ENCODE data around the gene ECEL1.

Gene ECEL1

GRCh38 chr2:232438091-232438490 is 49.5 kb downstream of the ECEL1 start:
- TF ChIP-seq ZNF624 (tag by site-specific recombination; IDR thresholded peaks at IDR 0.05) (no peak), KLF8 (tag by site-specific recombination; IDR thresholded peaks at IDR 0.05) (no peak), SCRT2 (tag by site-specific recombination; IDR thresholded peaks at IDR 0.05) (0 out of 2 replicates have a peak, but pooled peaks have one; percentile 27), ZNF23 (tag by site-specific recombination; IDR thresholded peaks at IDR 0.05; ENCODE audit: borderline replicate concordance) (no peak), ZNF530 (tag by site-specific recombination; IDR thresholded peaks at IDR 0.05; ENCODE audit: low read depth) (no peak), ZBTB17 (tag by site-specific recombination; IDR thresholded peaks at IDR 0.05) (no peak), ZNF221 (tag by site-specific recombination; IDR thresholded peaks at IDR 0.05; ENCODE audit: borderline replicate concordance) (no peak)
- TF ChIP-seq, protein P1, sequence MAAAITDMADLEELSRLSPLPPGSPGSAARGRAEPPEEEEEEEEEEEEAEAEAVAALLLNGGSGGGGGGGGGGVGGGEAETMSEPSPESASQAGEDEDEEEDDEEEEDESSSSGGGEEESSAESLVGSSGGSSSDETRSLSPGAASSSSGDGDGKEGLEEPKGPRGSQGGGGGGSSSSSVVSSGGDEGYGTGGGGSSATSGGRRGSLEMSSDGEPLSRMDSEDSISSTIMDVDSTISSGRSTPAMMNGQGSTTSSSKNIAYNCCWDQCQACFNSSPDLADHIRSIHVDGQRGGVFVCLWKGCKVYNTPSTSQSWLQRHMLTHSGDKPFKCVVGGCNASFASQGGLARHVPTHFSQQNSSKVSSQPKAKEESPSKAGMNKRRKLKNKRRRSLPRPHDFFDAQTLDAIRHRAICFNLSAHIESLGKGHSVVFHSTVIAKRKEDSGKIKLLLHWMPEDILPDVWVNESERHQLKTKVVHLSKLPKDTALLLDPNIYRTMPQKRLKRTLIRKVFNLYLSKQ (tag by site-specific recombination; IDR thresholded peaks at IDR 0.05; ENCODE audit: borderline replicate concordance), result no peak
- CTCF ChIA-PET, result interaction anchor here (0.7 to 1.4 kb wide), 3 partner anchors 8 to 531 kb away, joined by 3 to 11 read pairs (median 4); no protein-coding TSS in a partner anchor

DNA sequence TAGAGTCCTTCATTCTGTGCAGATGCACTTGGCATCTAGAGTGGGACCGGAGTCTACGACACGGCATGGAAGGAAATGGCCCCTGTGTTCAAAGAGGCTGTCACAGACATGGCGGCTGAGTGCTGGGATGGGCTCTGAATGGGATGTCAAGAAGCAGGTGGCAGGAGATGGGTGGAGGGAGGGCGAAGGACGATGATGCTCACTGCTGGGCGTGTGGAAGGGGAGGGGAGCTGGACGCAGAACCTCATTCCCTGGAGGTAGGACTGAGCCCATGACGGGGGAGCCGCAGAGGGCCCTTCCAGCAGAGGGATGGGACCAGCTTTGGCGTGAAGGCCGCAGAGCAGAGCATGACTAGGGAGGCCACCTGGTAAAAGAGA is 50.5 kb downstream of the ECEL1 start:
- no peak overlapping the region for H3K27ac ChIP-seq (ENCODE audit: extremely low read depth, low read depth, low read length)
- H3K4me3 ChIP-seq (ENCODE audit: low read depth, low read length), result no peak overlapping the region
- TF ChIP-seq WT1 (tag by site-specific recombination; IDR thresholded peaks at IDR 0.05) (no peak), ZXDB (tag by site-specific recombination; IDR thresholded peaks at IDR 0.05) (no peak), ZNF239 (tag by site-specific recombination; IDR thresholded peaks at IDR 0.05) (no peak), KLF9 (tag by site-specific recombination; IDR thresholded peaks at IDR 0.05; ENCODE audit: low read depth) (no peak), ZNF785 (tag by site-specific recombination; IDR thresholded peaks at IDR 0.05) (no peak), ZFP69B (tag by site-specific recombination; IDR thresholded peaks at IDR 0.05) (no peak), ZNF555 (tag by site-specific recombination; conservative IDR thresholded peaks at IDR 0.05) (no peak), ZNF121 (tag by site-specific recombination; IDR thresholded peaks at IDR 0.05) (no peak), TCF7L2 (IDR thresholded peaks at IDR 0.05; ENCODE audit: borderline replicate concordance, low read depth, low read length) (no peak), SCRT2 (tag by site-specific recombination; IDR thresholded peaks at IDR 0.05) (no peak), CTCF (tag by site-specific recombination; IDR thresholded peaks at IDR 0.05) (no peak), ZNF670 (tag by site-specific recombination; IDR thresholded peaks at IDR 0.05; ENCODE audit: low read depth) (no peak), ZNF335 (tag by site-specific recombination; conservative IDR thresholded peaks at IDR 0.05) (no peak), ZIC2 (tag by site-specific recombination; IDR thresholded peaks at IDR 0.05) (no peak), ZNF138 (tag by site-specific recombination; IDR thresholded peaks at IDR 0.05; ENCODE audit: borderline replicate concordance) (no peak), ZNF747 (tag by site-specific recombination; IDR thresholded peaks at IDR 0.05) (no peak), ZNF211 (tag by site-specific recombination; IDR thresholded peaks at IDR 0.05; ENCODE audit: low read depth) (no peak)
- TF ChIP-seq, protein P2, sequence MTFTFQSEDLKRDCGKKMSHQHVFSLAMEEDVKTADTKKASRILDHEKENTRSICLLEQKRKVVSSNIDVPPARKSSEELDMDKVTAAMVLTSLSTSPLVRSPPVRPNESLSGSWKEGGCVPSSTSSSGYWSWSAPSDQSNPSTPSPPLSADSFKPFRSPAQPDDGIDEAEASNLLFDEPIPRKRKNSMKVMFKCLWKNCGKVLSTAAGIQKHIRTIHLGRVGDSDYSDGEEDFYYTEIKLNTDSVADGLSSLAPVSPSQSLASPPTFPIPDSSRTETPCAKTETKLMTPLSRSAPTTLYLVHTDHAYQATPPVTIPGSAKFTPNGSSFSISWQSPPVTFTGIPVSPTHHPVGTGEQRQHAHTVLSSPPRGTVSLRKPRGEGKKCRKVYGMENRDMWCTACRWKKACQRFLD (tag by site-specific recombination; IDR thresholded peaks at IDR 0.05), result no peak
- no peaks in the 10 kb centered on the region for H3K9me3 ChIP-seq (ENCODE audit: control insufficient read depth, insufficient read depth, low read depth, low read length)
- ChIA-PET CTCF (interaction anchor here (0.6 to 1.4 kb wide), 11 partner anchors 9 to 896 kb away, joined by 3 to 11 read pairs (median 3); no protein-coding TSS in a partner anchor), POLR2A (interaction anchor here (0.6 kb wide), 1 partner anchor 519 kb away, joined by 7 read pairs; no protein-coding TSS in a partner anchor)
- H3K4me1 ChIP-seq (ENCODE audit: control insufficient read depth, insufficient read depth, low read length), result no peaks in the 10 kb centered on the region
- H3K36me3 ChIP-seq (ENCODE audit: control insufficient read depth in 2 of 2, insufficient read depth in 1 of 2, low read length in 2 of 2), result no peaks in the 10 kb centered on the region

More at GRCh38 chr2:232438091-232438490, 49.5 kb downstream of the ECEL1 start:
- Histone ChIP-seq H3K4me1 (ENCODE audit: control insufficient read depth, insufficient read depth, low read length) (no peaks in the 10 kb centered on the region), H3K9me3 (ENCODE audit: control insufficient read depth, insufficient read depth, low read depth, low read length) (no peaks in the 10 kb centered on the region), H3K4me3 (ENCODE audit: low read depth, low read length) (no peak overlapping the region), H3K36me3 (ENCODE audit: control insufficient read depth in 2 of 2, insufficient read depth in 1 of 2, low read length in 2 of 2) (no peaks in the 10 kb centered on the region), H3K27ac (ENCODE audit: extremely low read depth, low read depth, low read length) (no peak overlapping the region)
- POLR2A ChIA-PET, result no interaction called here

Measured in HEK293 (cell line).